Keratinocyte (primary cell): ENCODE data around the gene CBLB.

Source experiments
- CTCF ChIP-seq, 3 experiments: IDR thresholded peaks in 1 of 3; conservative IDR thresholded peaks in 1 of 3; optimal IDR thresholded peaks in 1 of 3; 2 replicates in 2 of 3; 3 replicates in 1 of 3; pipeline versions ENCODE3 to v1.5.1; 2011; ENCODE audit warnings: low read length in 3 of 3, mild to moderate bottlenecking in 3 of 3, moderate library complexity in 2 of 3, control low read depth in 1 of 3, inconsistent platforms in 1 of 3; ENCODE audit not compliant: insufficient read depth in 2 of 3; ENCODE audit errors: extremely low read depth in 1 of 3
- EZH2 ChIP-seq: IDR thresholded peaks from one replicate; pipeline ENCODE4 v1.6.1; 2012; ENCODE audit warnings: inconsistent platforms, mild to moderate bottlenecking, low read length, moderate library complexity

GRCh38 chr3:105661461-105661860, 207.4 kb downstream of the CBLB start:
- no peak for TF ChIP-seq CTCF (optimal IDR thresholded peaks at IDR 0.05 in 1 of 3, IDR thresholded peaks at IDR 0.05 in 1 of 3, conservative IDR thresholded peaks at IDR 0.05 in 1 of 3; ENCODE audit: extremely low read depth in 1 of 3, insufficient read depth in 2 of 3, low read length in 3 of 3)
- no peak for TF ChIP-seq EZH2
